ENCODE data around the gene SLC30A2.

- TF ChIP-seq CTCF (IDR thresholded peaks at IDR 0.05 in 2 of 3, conservative IDR thresholded peaks at IDR 0.05 in 1 of 3; ENCODE audit: borderline replicate concordance in 1 of 3, insufficient read depth in 1 of 3, low read depth in 2 of 3, low read length in 2 of 3) (no peak), ZNF274 (IDR thresholded peaks at IDR 0.05; ENCODE audit: low read depth, low read length) (no peak), EZH2 (IDR thresholded peaks at IDR 0.05) (no peak), POLR2AphosphoS5 (IDR thresholded peaks at IDR 0.05; ENCODE audit: low read depth, low read length) (no peak), POLR2A (IDR thresholded peaks at IDR 0.05; ENCODE audit: borderline replicate concordance, extremely low read depth, insufficient read depth, insufficient read length) (no peak), CBX3 (IDR thresholded peaks at IDR 0.05; ENCODE audit: low read depth) (no peak)
Measured at GRCh38 chr1:26028490-26028980, 17.4 kb downstream of the SLC30A2 start.
